ENCODE results near the gene RNU6-1.
A peak's percentile ranks its signal among the peaks of the same experiment; 100 is the strongest.

Gene RNU6-1

GRCh38 chr15:67839929-67840748 is at the start of gene RNU6-1:
TSS of gene RNU6-1 (minus strand) at chr15:67840045.
- DNase-seq (ENCODE audit: low read depth): peak; percentile 89

GRCh38 chr15:67887776-67888175 is 47.9 kb upstream of the RNU6-1 start:
- no peak for DNase-seq (ENCODE audit: low read depth)

- no peak for DNase-seq (ENCODE audit: low read depth)
Measured at GRCh38 chr15:67885861-67886260, 46.0 kb upstream of the RNU6-1 start.

GRCh38 chr15:67885175-67885523 is 45.3 kb upstream of the RNU6-1 start:
- no peak for DNase-seq (ENCODE audit: low read depth)

- DNase-seq (ENCODE audit: low read depth): no peak
Measured at GRCh38 chr15:67884514-67885174, 44.8 kb upstream of the RNU6-1 start.

- no peak for DNase-seq (ENCODE audit: low read depth)
Measured at GRCh38 chr15:67884009-67884408, 44.2 kb upstream of the RNU6-1 start.

- DNase-seq (ENCODE audit: low read depth): no peak
Measured at GRCh38 chr15:67883234-67883773, 43.5 kb upstream of the RNU6-1 start.

GRCh38 chr15:67882487-67883233 is 42.8 kb upstream of the RNU6-1 start:
- DNase-seq (ENCODE audit: low read depth): no peak

GRCh38 chr15:67880651-67881182 is 40.9 kb upstream of the RNU6-1 start:
- no peak for DNase-seq (ENCODE audit: low read depth)

GRCh38 chr15:67879440-67880129 is 39.7 kb upstream of the RNU6-1 start:
- DNase-seq (ENCODE audit: low read depth): no peak

GRCh38 chr15:67878712-67879206 is 38.9 kb upstream of the RNU6-1 start:
- DNase-seq (ENCODE audit: low read depth): no peak

GRCh38 chr15:67873777-67874176 is 33.9 kb upstream of the RNU6-1 start:
- no peak for DNase-seq (ENCODE audit: low read depth)

GRCh38 chr15:67870868-67871408 is 31.1 kb upstream of the RNU6-1 start:
- DNase-seq (ENCODE audit: low read depth): no peak

- DNase-seq (ENCODE audit: low read depth): no peak
Measured at GRCh38 chr15:67869701-67870100, 29.9 kb upstream of the RNU6-1 start.

GRCh38 chr15:67865766-67866165 is 25.9 kb upstream of the RNU6-1 start:
- DNase-seq (ENCODE audit: low read depth): no peak

GRCh38 chr15:67865331-67865730 is 25.5 kb upstream of the RNU6-1 start:
- no peak for DNase-seq (ENCODE audit: low read depth)

GRCh38 chr15:67863442-67863987 is 23.7 kb upstream of the RNU6-1 start:
- peak; percentile 33 for DNase-seq (ENCODE audit: low read depth)

GRCh38 chr15:67862750-67863441 is 23.1 kb upstream of the RNU6-1 start:
- DNase-seq (ENCODE audit: low read depth): no peak

GRCh38 chr15:67861983-67862382 is 22.1 kb upstream of the RNU6-1 start:
- DNase-seq (ENCODE audit: low read depth): no peak

GRCh38 chr15:67859331-67859946 is 19.6 kb upstream of the RNU6-1 start:
- no peak for DNase-seq (ENCODE audit: low read depth)
